ENCODE results near the gene PRR12. TPM values are rescaled to one million over a fixed set of nuclear protein-coding genes. Genes with fewer than 3 reads are reported as not detected.

The PRR12 gene
- total and polyA plus RNA-seq, 2 donors (not counting 1 experiment from before 2014, with no cell fraction given): 0.40 to 2.1 TPM

DNA sequence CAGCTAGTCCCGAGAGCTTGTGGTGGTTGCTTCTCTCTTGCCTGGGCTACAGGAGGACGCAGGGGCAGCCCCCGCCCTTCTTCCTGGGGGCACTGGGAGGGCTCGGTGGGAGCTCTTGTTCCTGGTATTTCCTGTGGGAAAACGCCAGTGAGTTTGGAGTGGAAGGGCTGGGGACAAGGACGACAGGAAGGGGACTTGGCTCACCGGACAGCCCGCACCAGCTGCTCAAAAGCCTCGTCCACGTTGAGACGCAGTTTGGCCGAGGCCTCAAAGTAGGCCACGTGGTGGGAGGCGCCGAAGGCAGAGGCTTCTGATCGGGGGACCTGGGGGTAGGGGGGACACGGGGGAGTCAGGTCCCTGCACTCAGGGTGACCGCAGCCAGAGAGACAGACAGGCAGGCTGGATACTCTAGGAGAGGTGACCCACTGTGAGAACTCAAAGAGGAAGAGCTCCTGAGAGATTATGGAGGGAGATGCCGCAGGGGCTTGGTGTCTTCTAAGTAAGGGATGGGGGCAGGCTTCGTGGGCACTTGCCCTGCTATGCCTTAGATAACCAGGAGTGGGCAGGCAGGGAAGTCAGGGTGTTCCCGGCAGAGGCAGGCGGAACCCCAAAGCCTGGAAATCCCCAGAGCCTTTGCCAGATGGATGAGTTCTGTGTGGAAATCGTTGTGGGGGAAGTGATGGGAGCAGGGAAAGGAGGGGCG, 44.7 kb downstream of the PRR12 start:
- peaks cover 4% of the 10 kb centered on the region for H3K4me1 ChIP-seq (ENCODE audit: control insufficient read depth, extremely low read depth, insufficient read depth, low read length)
- H3K27me3 ChIP-seq (ENCODE audit: control insufficient read depth, insufficient read depth, low read length): no peaks in the 10 kb centered on the region
- no peak overlapping the region for H3K27ac ChIP-seq (ENCODE audit: insufficient read depth, low read length)
- peaks cover 2% of the 10 kb centered on the region for H3K79me2 ChIP-seq (ENCODE audit: control insufficient read depth, insufficient read depth, low read length)
- no peaks in the 10 kb centered on the region for H4K20me1 ChIP-seq (ENCODE audit: control insufficient read depth, extremely low read depth, insufficient read depth, low read length)
- no peak overlapping the region for H2AFZ ChIP-seq (ENCODE audit: low read length)
- H3K4me3 ChIP-seq (replicated peaks in 1 of 4; ENCODE audit: control extremely low read depth in 1 of 4, insufficient read depth in 1 of 4, low read depth in 3 of 4, low read length in 4 of 4): no peak overlapping the region
- no peak for DNase-seq (ENCODE audit: low read depth in 2 of 2)
- H3K36me3 ChIP-seq (ENCODE audit: control insufficient read depth, insufficient read depth, low read length): peaks cover 2% of the 10 kb centered on the region
- H3K4me2 ChIP-seq (ENCODE audit: extremely low read depth, insufficient read depth, low read length): no peak overlapping the region
- no peak overlapping the region for H3K9ac ChIP-seq (ENCODE audit: insufficient read depth, low read length)
- TF ChIP-seq EZH2 (IDR thresholded peaks at IDR 0.05; ENCODE audit: low read length, missing control alignments): no peak
- TF ChIP-seq, protein P1, sequence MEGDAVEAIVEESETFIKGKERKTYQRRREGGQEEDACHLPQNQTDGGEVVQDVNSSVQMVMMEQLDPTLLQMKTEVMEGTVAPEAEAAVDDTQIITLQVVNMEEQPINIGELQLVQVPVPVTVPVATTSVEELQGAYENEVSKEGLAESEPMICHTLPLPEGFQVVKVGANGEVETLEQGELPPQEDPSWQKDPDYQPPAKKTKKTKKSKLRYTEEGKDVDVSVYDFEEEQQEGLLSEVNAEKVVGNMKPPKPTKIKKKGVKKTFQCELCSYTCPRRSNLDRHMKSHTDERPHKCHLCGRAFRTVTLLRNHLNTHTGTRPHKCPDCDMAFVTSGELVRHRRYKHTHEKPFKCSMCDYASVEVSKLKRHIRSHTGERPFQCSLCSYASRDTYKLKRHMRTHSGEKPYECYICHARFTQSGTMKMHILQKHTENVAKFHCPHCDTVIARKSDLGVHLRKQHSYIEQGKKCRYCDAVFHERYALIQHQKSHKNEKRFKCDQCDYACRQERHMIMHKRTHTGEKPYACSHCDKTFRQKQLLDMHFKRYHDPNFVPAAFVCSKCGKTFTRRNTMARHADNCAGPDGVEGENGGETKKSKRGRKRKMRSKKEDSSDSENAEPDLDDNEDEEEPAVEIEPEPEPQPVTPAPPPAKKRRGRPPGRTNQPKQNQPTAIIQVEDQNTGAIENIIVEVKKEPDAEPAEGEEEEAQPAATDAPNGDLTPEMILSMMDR (conservative IDR thresholded peaks at IDR 0.05 in 1 of 2, IDR thresholded peaks at IDR 0.05 in 1 of 2; ENCODE audit: low read depth in 1 of 2, low read length in 2 of 2): peak in 1 of 2 donors; percentile 6
- no peaks in the 10 kb centered on the region for H3K9me3 ChIP-seq (ENCODE audit: control insufficient read depth, insufficient read depth, low read depth, low read length)

DNA sequence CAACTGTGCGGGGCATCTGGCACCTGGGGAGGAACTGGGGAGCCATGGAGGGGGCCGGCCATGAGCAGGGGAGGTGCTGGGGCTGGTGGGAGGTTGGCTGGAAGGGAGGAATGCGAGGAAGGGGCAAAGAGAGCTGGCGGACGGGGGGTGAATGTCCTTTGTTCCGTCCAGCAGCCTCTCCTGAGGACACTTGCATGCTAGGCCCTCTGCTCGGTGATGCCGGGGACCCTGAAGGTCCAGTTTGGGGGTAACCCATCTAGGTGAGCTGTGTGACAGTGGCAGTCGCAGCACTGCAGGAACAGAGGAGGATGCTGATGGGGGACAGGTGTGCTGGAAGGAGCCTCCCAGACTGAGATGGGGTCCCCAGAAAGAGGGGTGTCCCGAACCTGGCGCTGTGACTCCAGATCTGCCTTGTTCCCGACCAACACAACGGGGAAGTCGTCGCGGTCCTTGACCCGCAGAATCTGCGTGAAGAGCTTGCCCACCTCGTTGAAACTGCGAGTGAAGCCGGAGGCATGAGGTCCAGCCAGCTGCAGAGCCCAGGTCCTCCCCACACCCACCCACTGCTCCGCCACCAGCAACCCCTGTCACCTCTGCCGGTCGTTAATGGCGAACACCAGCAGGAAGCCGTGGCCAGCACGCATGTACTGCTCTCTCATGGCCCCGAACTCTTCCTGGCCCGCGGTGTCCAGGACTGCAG, 45.4 kb downstream of the PRR12 start:
- Histone ChIP-seq H3K36me3 (ENCODE audit: control insufficient read depth, insufficient read depth, low read length) (peaks cover 2% of the 10 kb centered on the region), H3K4me3 (replicated peaks in 1 of 4; ENCODE audit: control extremely low read depth in 1 of 4, insufficient read depth in 1 of 4, low read depth in 3 of 4, low read length in 4 of 4) (no peak overlapping the region), H3K4me2 (ENCODE audit: extremely low read depth, insufficient read depth, low read length) (no peak overlapping the region), H3K9me3 (ENCODE audit: control insufficient read depth, insufficient read depth, low read depth, low read length) (no peaks in the 10 kb centered on the region), H3K27me3 (ENCODE audit: control insufficient read depth, insufficient read depth, low read length) (no peaks in the 10 kb centered on the region), H2AFZ (ENCODE audit: low read length) (no peak overlapping the region), H3K27ac (ENCODE audit: insufficient read depth, low read length) (no peak overlapping the region), H3K79me2 (ENCODE audit: control insufficient read depth, insufficient read depth, low read length) (peaks cover 2% of the 10 kb centered on the region), H3K4me1 (ENCODE audit: control insufficient read depth, extremely low read depth, insufficient read depth, low read length) (peaks cover 4% of the 10 kb centered on the region), H4K20me1 (ENCODE audit: control insufficient read depth, extremely low read depth, insufficient read depth, low read length) (no peaks in the 10 kb centered on the region), H3K9ac (ENCODE audit: insufficient read depth, low read length) (no peak overlapping the region)
- TF ChIP-seq, protein P1 (conservative IDR thresholded peaks at IDR 0.05 in 1 of 2, IDR thresholded peaks at IDR 0.05 in 1 of 2; ENCODE audit: low read depth in 1 of 2, low read length in 2 of 2): no peak
- no peak for TF ChIP-seq EZH2 (IDR thresholded peaks at IDR 0.05; ENCODE audit: low read length, missing control alignments)
- no peak for DNase-seq (ENCODE audit: low read depth in 2 of 2)

DNA sequence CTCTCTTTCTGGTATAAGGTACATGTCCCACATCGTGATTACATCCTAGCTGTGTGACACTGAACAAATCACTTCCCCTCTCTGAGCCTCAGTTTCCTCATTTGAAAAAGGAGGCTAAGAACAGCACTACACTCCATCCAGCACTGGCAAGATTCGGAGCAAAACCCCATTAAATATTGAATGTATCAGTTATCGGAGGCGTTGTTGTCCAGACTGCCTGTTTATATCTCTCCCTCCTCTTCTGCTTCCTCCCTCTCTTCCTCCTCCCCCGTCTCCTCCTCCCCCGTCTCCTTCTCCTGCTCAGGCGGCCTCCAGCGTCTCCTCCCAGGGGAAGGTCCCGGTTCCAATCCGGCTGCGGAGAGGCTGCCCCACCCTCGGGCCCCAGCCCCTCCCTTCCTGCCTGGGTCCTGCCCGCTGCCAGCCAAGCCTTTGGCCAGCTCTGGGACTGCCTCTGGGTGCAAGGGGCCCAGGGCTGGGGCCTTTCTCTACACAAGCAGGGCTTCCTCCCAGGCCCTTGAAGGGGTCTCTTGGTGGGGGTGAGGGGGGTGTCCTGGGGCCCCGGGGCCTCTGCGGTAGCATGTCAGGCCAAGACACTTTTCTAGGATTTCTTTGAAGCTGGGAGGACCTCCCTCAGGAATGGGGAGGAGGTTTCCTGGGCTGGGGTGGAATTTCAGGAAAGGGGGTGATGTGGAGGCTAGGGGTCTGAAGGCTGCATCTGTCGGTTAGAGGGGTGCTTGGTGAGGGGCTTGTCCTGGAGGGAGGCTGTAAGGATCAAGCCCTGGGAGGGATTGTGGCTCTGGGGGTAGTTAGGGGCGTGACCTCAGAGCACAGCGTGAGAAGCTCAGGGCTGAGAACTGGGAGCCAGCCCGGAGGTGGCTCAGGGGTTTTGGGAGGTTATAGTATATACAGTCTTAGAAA, 47.1 kb downstream of the PRR12 start:
- peak overlapping the region; percentile 95 for H3K4me2 ChIP-seq (ENCODE audit: extremely low read depth, insufficient read depth, low read length)
- H3K27ac ChIP-seq (ENCODE audit: insufficient read depth, low read length): peak overlapping the region; percentile 75
- H2AFZ ChIP-seq (ENCODE audit: low read length): no peak overlapping the region
- H3K79me2 ChIP-seq (ENCODE audit: control insufficient read depth, insufficient read depth, low read length): peaks cover 11% of the 10 kb centered on the region
- no peak for TF ChIP-seq EZH2 (IDR thresholded peaks at IDR 0.05; ENCODE audit: low read length, missing control alignments)
- TF ChIP-seq, protein P1 (conservative IDR thresholded peaks at IDR 0.05 in 1 of 2, IDR thresholded peaks at IDR 0.05 in 1 of 2; ENCODE audit: low read depth in 1 of 2, low read length in 2 of 2): no peak
- H3K36me3 ChIP-seq (ENCODE audit: control insufficient read depth, insufficient read depth, low read length): peaks cover 2% of the 10 kb centered on the region
- H4K20me1 ChIP-seq (ENCODE audit: control insufficient read depth, extremely low read depth, insufficient read depth, low read length): no peaks in the 10 kb centered on the region
- no peaks in the 10 kb centered on the region for H3K9me3 ChIP-seq (ENCODE audit: control insufficient read depth, insufficient read depth, low read depth, low read length)
- peak; percentile 75 for DNase-seq (ENCODE audit: low read depth in 2 of 2)
- H3K4me3 ChIP-seq (replicated peaks in 1 of 4; ENCODE audit: control extremely low read depth in 1 of 4, insufficient read depth in 1 of 4, low read depth in 3 of 4, low read length in 4 of 4): peak overlapping the region; percentile 41 to 90 (median 73)
- no peaks in the 10 kb centered on the region for H3K27me3 ChIP-seq (ENCODE audit: control insufficient read depth, insufficient read depth, low read length)
- H3K9ac ChIP-seq (ENCODE audit: insufficient read depth, low read length): peak overlapping the region; percentile 25
- H3K4me1 ChIP-seq (ENCODE audit: control insufficient read depth, extremely low read depth, insufficient read depth, low read length): peaks cover 4% of the 10 kb centered on the region
